ENCODE data around the gene SMAD2.

The SMAD2 gene

DNA sequence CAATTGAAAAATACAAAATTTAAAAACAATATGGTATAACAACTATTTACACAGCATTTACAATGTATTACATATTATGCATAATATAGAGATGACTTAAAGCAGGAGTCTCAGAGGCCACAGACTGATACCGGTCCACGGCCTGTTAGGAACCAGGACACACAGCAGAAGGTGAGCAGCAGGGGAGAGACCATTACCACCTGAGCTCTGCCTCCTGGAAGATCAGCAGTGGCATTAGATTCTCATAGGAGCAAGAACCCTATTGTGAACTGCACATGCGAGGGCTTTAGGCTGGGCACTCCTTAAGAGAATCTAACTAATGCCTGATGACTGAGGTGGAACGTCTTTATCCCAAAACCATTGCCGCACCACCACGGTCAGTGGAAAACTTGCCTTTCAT is 58.0 kb downstream of the SMAD2 start:
- no peak overlapping the region for H3K4me3 ChIP-seq (ENCODE audit: low read length)
- H3K27me3 ChIP-seq (ENCODE audit: insufficient read depth, low read length) = no peaks in the 10 kb centered on the region
- peaks cover 8% of the 10 kb centered on the region for H3K4me1 ChIP-seq (ENCODE audit: insufficient read depth, low read length)
- no peak overlapping the region for H3K9ac ChIP-seq (ENCODE audit: low read depth, low read length)
- H3K36me3 ChIP-seq (ENCODE audit: insufficient read depth, low read length) = peaks cover 47% of the 10 kb centered on the region
- H3K27ac ChIP-seq (ENCODE audit: low read depth, low read length) = no peak overlapping the region
- H3K9me3 ChIP-seq (ENCODE audit: insufficient read depth, low read depth, low read length) = no peaks in the 10 kb centered on the region
- 97% methylated on average over 6 of the region's 6 CpGs for WGBS

DNA sequence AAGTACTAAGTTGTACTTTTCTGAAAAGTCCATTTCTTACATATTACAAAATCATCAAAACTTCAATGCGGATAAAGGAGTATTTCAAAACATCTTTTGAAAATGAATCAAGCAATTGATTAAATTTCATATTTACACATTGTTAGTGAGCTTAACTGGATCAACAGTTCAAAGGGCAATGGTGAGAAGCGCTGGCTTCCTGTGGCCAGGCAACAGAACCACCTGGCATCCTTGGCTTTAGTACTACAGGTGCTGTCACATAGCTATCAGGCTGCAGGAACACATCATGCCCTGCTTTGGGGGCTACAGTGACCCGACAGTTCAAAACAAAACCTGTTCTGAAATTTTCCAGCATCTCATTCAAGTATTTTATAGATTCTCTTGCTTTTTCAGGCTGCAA is 59.2 kb downstream of the SMAD2 start:
- Histone ChIP-seq H3K9me3 (ENCODE audit: insufficient read depth, low read depth, low read length) (no peaks in the 10 kb centered on the region), H3K4me3 (ENCODE audit: low read length) (no peak overlapping the region), H3K4me1 (ENCODE audit: insufficient read depth, low read length) (peaks cover 8% of the 10 kb centered on the region), H3K9ac (ENCODE audit: low read depth, low read length) (no peak overlapping the region), H3K27me3 (ENCODE audit: insufficient read depth, low read length) (no peaks in the 10 kb centered on the region), H3K27ac (ENCODE audit: low read depth, low read length) (no peak overlapping the region), H3K36me3 (ENCODE audit: insufficient read depth, low read length) (peaks cover 54% of the 10 kb centered on the region)
- 91% methylated on average over 2 of the region's 3 CpGs for WGBS

DNA sequence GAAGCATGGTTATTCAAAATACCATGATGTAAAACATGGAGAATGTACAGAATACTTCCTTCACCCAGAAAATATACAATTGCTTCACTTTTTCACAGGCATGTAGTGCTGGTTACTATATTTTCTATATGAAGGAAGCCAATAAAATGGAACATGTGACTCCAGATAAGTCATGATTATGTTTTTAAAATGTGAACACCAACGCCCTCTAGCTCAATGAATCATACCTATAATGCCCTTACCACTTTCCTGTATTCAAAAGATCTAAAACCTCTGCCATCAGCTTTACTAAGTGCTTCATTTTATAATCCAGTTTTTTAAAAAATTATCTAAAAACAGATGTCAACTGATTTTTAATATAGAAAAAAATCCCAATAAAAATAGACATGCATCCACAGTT is 59.9 kb downstream of the SMAD2 start:
- Histone ChIP-seq H3K27ac (ENCODE audit: low read depth, low read length) (no peak overlapping the region), H3K36me3 (ENCODE audit: insufficient read depth, low read length) (peaks cover 51% of the 10 kb centered on the region)
- WGBS = 83% methylated on average over 1 of the region's 1 CpG

DNA sequence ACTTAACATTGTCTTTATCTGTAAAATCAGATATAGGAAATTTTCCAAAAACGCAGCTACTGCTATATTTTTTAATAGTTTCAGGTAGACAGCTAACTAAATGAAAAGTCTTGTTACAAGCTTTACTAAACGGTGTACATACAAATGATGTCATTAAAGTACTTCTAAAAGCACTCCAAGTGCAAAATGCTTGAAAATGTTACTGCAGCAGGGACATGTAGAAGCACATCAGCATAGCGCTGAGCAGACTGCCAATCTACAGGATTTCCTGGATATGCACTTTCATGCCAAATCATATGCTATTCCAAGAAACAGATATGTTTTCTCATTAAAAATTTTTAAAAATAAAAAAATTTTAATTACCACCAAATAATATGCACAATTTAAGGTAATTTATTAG is 61.7 kb downstream of the SMAD2 start:
- Histone ChIP-seq H3K9ac (ENCODE audit: low read depth, low read length) (no peak overlapping the region), H3K4me1 (ENCODE audit: insufficient read depth, low read length) (peaks cover 4% of the 10 kb centered on the region), H3K27me3 (ENCODE audit: insufficient read depth, low read length) (no peaks in the 10 kb centered on the region), H3K9me3 (ENCODE audit: insufficient read depth, low read depth, low read length) (no peaks in the 10 kb centered on the region), H3K36me3 (ENCODE audit: insufficient read depth, low read length) (peaks cover 64% of the 10 kb centered on the region), H3K27ac (ENCODE audit: low read depth, low read length) (no peak overlapping the region), H3K4me3 (ENCODE audit: low read length) (no peak overlapping the region)
- WGBS = 97% methylated on average over 3 of the region's 3 CpGs

More for the DNA sequence above, 59.9 kb downstream of the SMAD2 start:
- H3K4me1 ChIP-seq (ENCODE audit: insufficient read depth, low read length) = peaks cover 8% of the 10 kb centered on the region
- H3K9me3 ChIP-seq (ENCODE audit: insufficient read depth, low read depth, low read length) = no peaks in the 10 kb centered on the region
- no peak overlapping the region for H3K4me3 ChIP-seq (ENCODE audit: low read length)
- H3K27me3 ChIP-seq (ENCODE audit: insufficient read depth, low read length) = no peaks in the 10 kb centered on the region
- H3K9ac ChIP-seq (ENCODE audit: low read depth, low read length) = no peak overlapping the region

DNA sequence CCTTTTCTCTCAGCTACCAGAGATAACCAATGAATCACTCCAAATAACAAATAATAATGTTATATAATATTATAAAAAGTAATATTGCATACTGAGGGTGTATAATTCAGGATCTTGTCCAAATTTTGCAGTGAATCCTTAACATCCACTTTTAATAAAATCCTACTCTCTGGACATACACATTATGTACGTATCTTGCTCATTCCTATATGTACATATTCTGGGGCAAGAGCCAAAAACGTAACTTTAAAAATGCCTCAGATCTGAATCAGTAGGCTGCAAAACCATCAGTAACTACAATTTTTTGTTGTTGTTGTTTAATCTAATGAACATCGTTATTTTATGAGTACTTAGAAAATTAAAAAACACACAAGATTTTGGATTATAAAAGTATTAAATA is 65.3 kb downstream of the SMAD2 start:
- WGBS = 94% methylated on average over 2 of the region's 3 CpGs
- Histone ChIP-seq H3K9me3 (ENCODE audit: insufficient read depth, low read depth, low read length) (peaks cover 5% of the 10 kb centered on the region; the same call in 1 of the 2 replicates), H3K27ac (ENCODE audit: low read depth, low read length) (no peak overlapping the region), H3K4me3 (ENCODE audit: low read length) (no peak overlapping the region), H3K36me3 (ENCODE audit: insufficient read depth, low read length) (peaks cover 94% of the 10 kb centered on the region), H3K4me1 (ENCODE audit: insufficient read depth, low read length) (no peaks in the 10 kb centered on the region), H3K27me3 (ENCODE audit: insufficient read depth, low read length) (no peaks in the 10 kb centered on the region), H3K9ac (ENCODE audit: low read depth, low read length) (no peak overlapping the region)

DNA sequence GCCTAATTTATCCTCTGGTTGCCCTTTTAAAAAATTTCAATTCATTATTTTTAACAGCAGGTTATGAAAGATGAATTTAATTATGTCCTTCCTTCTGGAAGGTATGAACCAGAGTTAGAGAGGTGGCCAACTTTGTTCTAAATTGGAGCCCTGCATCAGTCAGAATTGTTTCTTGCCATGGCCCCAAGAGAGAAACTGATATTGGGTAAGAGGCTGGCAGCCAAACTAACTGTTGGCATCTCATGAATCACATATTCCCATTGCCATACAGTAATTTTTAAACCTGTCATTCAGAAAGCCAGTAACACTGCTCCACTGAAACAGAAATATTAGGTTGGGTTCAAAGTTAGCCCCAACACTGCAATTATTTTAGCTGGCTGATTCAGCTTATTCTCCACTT is 67.4 kb downstream of the SMAD2 start:
- peaks cover 27% of the 10 kb centered on the region for H3K9me3 ChIP-seq (ENCODE audit: insufficient read depth, low read depth, low read length)
- H3K4me1 ChIP-seq (ENCODE audit: insufficient read depth, low read length) = no peaks in the 10 kb centered on the region
- peaks cover 97% of the 10 kb centered on the region for H3K36me3 ChIP-seq (ENCODE audit: insufficient read depth, low read length)
- no peaks in the 10 kb centered on the region for H3K27me3 ChIP-seq (ENCODE audit: insufficient read depth, low read length)
- no peak overlapping the region for H3K4me3 ChIP-seq (ENCODE audit: low read length)
- H3K9ac ChIP-seq (ENCODE audit: low read depth, low read length) = no peak overlapping the region
- H3K27ac ChIP-seq (ENCODE audit: low read depth, low read length) = no peak overlapping the region

DNA sequence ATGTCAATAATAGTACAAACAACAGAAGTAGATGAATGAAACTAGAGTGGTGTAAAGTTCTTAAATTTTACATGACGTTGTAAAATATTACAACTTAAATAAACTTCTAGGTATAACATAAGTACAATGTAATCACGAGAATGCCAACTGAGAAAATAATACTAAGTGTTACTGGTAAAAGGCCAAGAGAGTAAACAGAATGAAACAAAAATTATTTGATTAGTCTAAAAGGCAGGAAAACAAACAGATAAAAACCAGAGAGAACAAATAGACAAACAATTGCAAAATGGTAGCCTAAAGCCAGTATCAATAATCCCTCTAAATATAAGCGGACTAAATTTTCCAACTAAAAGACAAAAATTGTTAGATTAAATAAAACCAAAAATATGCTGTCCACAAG is 71.9 kb downstream of the SMAD2 start:
- H3K27me3 ChIP-seq (ENCODE audit: insufficient read depth, low read length) = no peaks in the 10 kb centered on the region
- H3K36me3 ChIP-seq (ENCODE audit: insufficient read depth, low read length) = peaks cover 79% of the 10 kb centered on the region
- H3K9me3 ChIP-seq (ENCODE audit: insufficient read depth, low read depth, low read length) = peaks cover 34% of the 10 kb centered on the region
- no peaks in the 10 kb centered on the region for H3K4me1 ChIP-seq (ENCODE audit: insufficient read depth, low read length)
- H3K9ac ChIP-seq (ENCODE audit: low read depth, low read length) = no peak overlapping the region
- H3K4me3 ChIP-seq (ENCODE audit: low read length) = no peak overlapping the region
- H3K27ac ChIP-seq (ENCODE audit: low read depth, low read length) = no peak overlapping the region
- WGBS = 100% methylated on average over 2 of the region's 3 CpGs

DNA sequence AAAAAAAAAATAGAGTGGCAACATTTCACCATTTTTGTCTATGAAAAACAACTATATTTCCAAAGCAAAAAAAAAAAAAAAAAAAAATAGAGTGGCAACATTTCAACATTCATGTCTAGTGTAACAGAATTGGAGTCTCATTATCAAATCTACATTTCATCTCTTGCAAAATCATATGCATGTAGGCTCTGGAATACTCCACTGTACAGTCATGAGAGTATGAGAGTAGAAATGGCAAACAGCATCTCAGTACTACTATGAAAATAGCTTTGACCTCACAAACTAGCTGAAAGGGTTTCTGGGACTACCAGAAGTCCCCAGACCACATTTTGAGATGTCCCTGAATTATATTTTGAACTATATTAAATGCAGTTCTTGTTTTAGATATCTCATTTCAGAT is 82.8 kb downstream of the SMAD2 start:
- H3K27ac ChIP-seq (ENCODE audit: low read depth, low read length) = no peak overlapping the region
- peaks cover 75% of the 10 kb centered on the region for H3K36me3 ChIP-seq (ENCODE audit: insufficient read depth, low read length)
- H3K27me3 ChIP-seq (ENCODE audit: insufficient read depth, low read length) = no peaks in the 10 kb centered on the region
- H3K4me3 ChIP-seq (ENCODE audit: low read length) = no peak overlapping the region
- no peaks in the 10 kb centered on the region for H3K9me3 ChIP-seq (ENCODE audit: insufficient read depth, low read depth, low read length)
- no peak overlapping the region for H3K9ac ChIP-seq (ENCODE audit: low read depth, low read length)
- no peaks in the 10 kb centered on the region for H3K4me1 ChIP-seq (ENCODE audit: insufficient read depth, low read length)

DNA sequence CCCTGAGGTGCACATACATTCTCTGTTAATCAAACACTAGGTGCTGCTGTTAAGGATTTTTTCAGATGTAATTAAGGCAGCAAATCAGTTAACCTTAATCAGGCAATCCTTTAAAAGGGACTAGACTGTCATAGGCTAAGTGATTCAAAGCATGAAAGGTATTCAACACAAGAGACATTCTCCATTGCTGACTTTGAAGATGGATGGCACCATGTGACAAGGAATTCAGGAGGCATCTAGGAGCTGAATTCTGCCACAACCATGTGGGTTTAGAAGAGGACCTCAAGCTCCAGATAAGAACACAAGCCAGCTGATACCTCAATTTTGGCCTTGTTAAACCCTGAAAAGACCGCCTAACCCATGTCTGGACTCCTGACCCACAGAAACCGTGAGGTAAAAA is 84.0 kb downstream of the SMAD2 start:
- Histone ChIP-seq H3K9ac (ENCODE audit: low read depth, low read length) (no peak overlapping the region), H3K9me3 (ENCODE audit: insufficient read depth, low read depth, low read length) (no peaks in the 10 kb centered on the region), H3K4me1 (ENCODE audit: insufficient read depth, low read length) (no peaks in the 10 kb centered on the region), H3K27ac (ENCODE audit: low read depth, low read length) (no peak overlapping the region), H3K27me3 (ENCODE audit: insufficient read depth, low read length) (no peaks in the 10 kb centered on the region), H3K36me3 (ENCODE audit: insufficient read depth, low read length) (peaks cover 86% of the 10 kb centered on the region), H3K4me3 (ENCODE audit: low read length) (no peak overlapping the region)
- 100% methylated on average over 2 of the region's 2 CpGs for WGBS

DNA sequence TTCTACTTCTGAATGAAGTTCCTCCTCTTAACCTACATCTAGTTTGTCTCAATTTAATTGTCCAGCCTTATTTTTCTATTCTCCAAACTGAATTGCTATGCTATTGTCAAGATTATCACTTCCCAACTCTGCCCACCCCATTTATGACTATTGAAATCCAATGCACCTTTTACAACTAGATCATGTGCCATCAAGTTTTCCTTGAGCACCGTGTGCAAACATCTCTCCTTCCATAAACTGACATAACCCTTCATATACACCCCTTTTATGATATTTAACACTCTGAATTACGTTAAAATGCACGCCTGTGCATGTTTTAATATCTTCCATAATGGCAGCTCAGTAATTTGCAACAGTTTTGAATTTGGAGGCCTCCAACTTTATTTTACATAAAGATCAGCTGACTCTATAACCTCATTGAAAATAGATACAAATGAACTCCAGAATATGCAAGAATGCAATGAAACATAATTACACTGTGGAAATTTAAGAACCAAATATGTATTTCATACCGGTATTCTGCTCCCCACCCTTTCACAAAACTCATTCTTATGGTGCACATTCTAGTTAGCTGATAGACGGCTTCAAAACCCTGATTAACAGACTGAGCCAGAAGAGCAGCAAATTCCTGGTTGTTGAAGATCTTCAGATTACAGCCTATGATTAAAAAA is 85.5 kb downstream of the SMAD2 start:
- peaks cover 95% of the 10 kb centered on the region for H3K36me3 ChIP-seq (ENCODE audit: insufficient read depth, low read length)
- 94% methylated on average over 5 of the region's 5 CpGs for WGBS
- H3K27ac ChIP-seq (ENCODE audit: low read depth, low read length) = no peak overlapping the region
- no peak overlapping the region for H3K4me3 ChIP-seq (ENCODE audit: low read length)
- H3K4me1 ChIP-seq (ENCODE audit: insufficient read depth, low read length) = no peaks in the 10 kb centered on the region
- H3K9ac ChIP-seq (ENCODE audit: low read depth, low read length) = no peak overlapping the region
- no peaks in the 10 kb centered on the region for H3K9me3 ChIP-seq (ENCODE audit: insufficient read depth, low read depth, low read length)
- no peaks in the 10 kb centered on the region for H3K27me3 ChIP-seq (ENCODE audit: insufficient read depth, low read length)

DNA sequence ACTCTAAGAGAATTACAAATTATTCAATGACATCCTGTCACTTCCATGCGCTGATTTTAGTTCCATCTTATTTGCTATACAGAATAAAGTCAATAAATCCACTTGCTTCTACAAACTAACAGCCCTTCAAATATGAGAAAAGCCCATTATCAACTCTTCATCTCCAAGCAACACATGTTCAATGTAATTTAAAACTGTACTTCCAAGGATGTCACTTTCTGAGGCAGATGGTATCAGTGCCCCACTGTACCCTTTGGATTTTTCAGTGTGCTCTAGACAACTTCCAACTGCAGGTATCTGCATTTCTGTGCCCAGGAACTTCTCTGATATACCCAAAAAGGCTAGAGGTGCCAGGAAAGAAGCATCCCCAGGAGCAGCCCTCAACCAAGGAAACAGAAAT is 87.6 kb downstream of the SMAD2 start:
- Histone ChIP-seq H3K9ac (ENCODE audit: low read depth, low read length) (no peak overlapping the region), H3K9me3 (ENCODE audit: insufficient read depth, low read depth, low read length) (no peaks in the 10 kb centered on the region), H3K4me3 (ENCODE audit: low read length) (no peak overlapping the region), H3K27me3 (ENCODE audit: insufficient read depth, low read length) (no peaks in the 10 kb centered on the region), H3K4me1 (ENCODE audit: insufficient read depth, low read length) (no peaks in the 10 kb centered on the region), H3K27ac (ENCODE audit: low read depth, low read length) (no peak overlapping the region), H3K36me3 (ENCODE audit: insufficient read depth, low read length) (peaks cover 99% of the 10 kb centered on the region)
- 94% methylated on average over 1 of the region's 1 CpG for WGBS

DNA sequence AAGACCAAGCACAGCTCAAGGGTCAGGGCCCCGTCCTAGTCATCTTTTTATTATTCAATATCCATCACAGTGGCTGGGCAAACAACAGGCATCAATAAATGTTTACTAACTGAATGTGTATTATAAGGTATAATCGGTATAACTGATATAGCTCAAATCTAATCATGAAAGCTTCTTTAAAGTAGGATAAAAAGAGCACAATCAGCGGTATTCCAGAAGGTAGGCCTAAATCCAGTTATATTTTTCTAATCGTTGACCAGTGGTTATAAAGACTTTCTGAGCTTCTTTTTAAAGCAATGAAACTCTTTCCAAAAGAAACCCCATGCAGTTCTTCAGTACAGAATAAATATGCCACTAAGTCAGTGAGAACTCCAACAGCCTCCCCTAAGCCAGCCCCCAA is 92.1 kb downstream of the SMAD2 start:
- WGBS = 92% methylated on average over 4 of the region's 4 CpGs
- H3K27ac ChIP-seq (ENCODE audit: low read depth, low read length) = no peak overlapping the region
- no peaks in the 10 kb centered on the region for H3K4me1 ChIP-seq (ENCODE audit: insufficient read depth, low read length)
- H3K9me3 ChIP-seq (ENCODE audit: insufficient read depth, low read depth, low read length) = no peaks in the 10 kb centered on the region
- H3K27me3 ChIP-seq (ENCODE audit: insufficient read depth, low read length) = no peaks in the 10 kb centered on the region
- no peak overlapping the region for H3K9ac ChIP-seq (ENCODE audit: low read depth, low read length)
- peaks cover 92% of the 10 kb centered on the region for H3K36me3 ChIP-seq (ENCODE audit: insufficient read depth, low read length)
- H3K4me3 ChIP-seq (ENCODE audit: low read length) = no peak overlapping the region

Measured in HUES64 (cell line).